T-helper 17 cell (primary cell): ENCODE measurements around the gene FBP1. TPM values are rescaled to one million over a fixed set of nuclear protein-coding genes. Genes with fewer than 3 reads are reported as not detected.
A peak's percentile ranks its signal among the peaks of the same experiment; 100 is the strongest.

Experiments
- ATAC-seq: fragments of 150-1000 bp; cut with Tn5 transposase; 2 replicates; pipeline ENCODE4 v1.10.0; 2021; ENCODE audit warnings: mild to moderate bottlenecking, moderate library complexity
- DNase-seq, 3 donors: peaks; one replicate each; pipeline versions ENCODE4 v3.0.0 to v3.0.0-alpha.2; 2020 to 2021
- H3K9me3 ChIP-seq: one replicate; pipeline ENCODE4 v1.7.0; 2013; ENCODE audit warnings: low read length, mild to moderate bottlenecking; ENCODE audit not compliant: control insufficient read depth, poor library complexity, severe bottlenecking
- H3K27ac Mint-ChIP-seq: one replicate; pipeline ENCODE4 v1.8.0; 2022; ENCODE audit warnings: mild to moderate bottlenecking, moderate library complexity, mixed read lengths
- H3K27me3 Mint-ChIP-seq: one replicate; pipeline ENCODE4 v1.8.0; 2022; ENCODE audit warnings: mixed read lengths
- H3K36me3 Mint-ChIP-seq: one replicate; pipeline ENCODE4 v1.8.0; 2022; ENCODE audit warnings: low read depth, mixed read lengths
- H3K4me1 Mint-ChIP-seq: one replicate; pipeline ENCODE4 v1.8.0; 2022; ENCODE audit warnings: mild to moderate bottlenecking, mixed read lengths
- H3K4me3 Mint-ChIP-seq: one replicate; pipeline ENCODE4 v1.8.0; 2022; ENCODE audit warnings: mild to moderate bottlenecking, moderate library complexity, mixed read lengths
- total RNA-seq, 4 donors: library from RNA in 2 of 4; stranded (reverse) in 2 of 4; gene quantifications; one replicate each; pipeline ENCODE4 v1.2.3 and lab custom pipeline; 2022 to 2026

FBP1 gene
- total RNA-seq, 2 donors from 2014 or later, result 3.7 to 5.1 TPM

GRCh38 chr9:94668418-94668927 is 29.2 kb upstream of the FBP1 start:
- Mint-ChIP-seq H3K36me3 (peaks cover 2% of the 10 kb centered on the region), H3K4me1 (peaks cover 8% of the 10 kb centered on the region), H3K27me3 (peaks cover 25% of the 10 kb centered on the region), H3K27ac (peak overlapping the region; percentile 89), H3K4me3 (peak overlapping the region; percentile 96)
- DNase-seq (no peak), ATAC-seq (peak; percentile 3)
- no peaks in the 10 kb centered on the region for H3K9me3 ChIP-seq

- DNase-seq (no peak), ATAC-seq (no peak)
- H3K36me3 Mint-ChIP-seq, result peaks cover 3% of the 10 kb centered on the region
- no peaks in the 10 kb centered on the region for H3K9me3 ChIP-seq
- no peak overlapping the region for H3K4me3 Mint-ChIP-seq
- no peak overlapping the region for H3K27ac Mint-ChIP-seq
- H3K4me1 Mint-ChIP-seq, result peaks cover 8% of the 10 kb centered on the region
- H3K27me3 Mint-ChIP-seq, result peaks cover 29% of the 10 kb centered on the region
These were observed 27.2 kb upstream of the FBP1 start for GRCh38 chr9:94666364-94667099.

GRCh38 chr9:94665613-94666012 is 26.3 kb upstream of the FBP1 start:
- H3K27me3 Mint-ChIP-seq, result peaks cover 33% of the 10 kb centered on the region

GRCh38 chr9:94664801-94665200 is 25.5 kb upstream of the FBP1 start:
- H3K27ac Mint-ChIP-seq, result no peak overlapping the region
- H3K27me3 Mint-ChIP-seq, result peaks cover 37% of the 10 kb centered on the region
- DNase-seq (no peak), ATAC-seq (no peak)
- no peak overlapping the region for H3K4me3 Mint-ChIP-seq
- no peaks in the 10 kb centered on the region for H3K9me3 ChIP-seq
- peaks cover 8% of the 10 kb centered on the region for H3K4me1 Mint-ChIP-seq
- H3K36me3 Mint-ChIP-seq, result peaks cover 3% of the 10 kb centered on the region

More at GRCh38 chr9:94665613-94666012, 26.3 kb upstream of the FBP1 start:
- no peak for ATAC-seq
- Mint-ChIP-seq H3K4me3 (no peak overlapping the region), H3K36me3 (peaks cover 3% of the 10 kb centered on the region), H3K4me1 (peaks cover 8% of the 10 kb centered on the region), H3K27ac (no peak overlapping the region)
- DNase-seq, result no peak
- no peaks in the 10 kb centered on the region for H3K9me3 ChIP-seq

DNA sequence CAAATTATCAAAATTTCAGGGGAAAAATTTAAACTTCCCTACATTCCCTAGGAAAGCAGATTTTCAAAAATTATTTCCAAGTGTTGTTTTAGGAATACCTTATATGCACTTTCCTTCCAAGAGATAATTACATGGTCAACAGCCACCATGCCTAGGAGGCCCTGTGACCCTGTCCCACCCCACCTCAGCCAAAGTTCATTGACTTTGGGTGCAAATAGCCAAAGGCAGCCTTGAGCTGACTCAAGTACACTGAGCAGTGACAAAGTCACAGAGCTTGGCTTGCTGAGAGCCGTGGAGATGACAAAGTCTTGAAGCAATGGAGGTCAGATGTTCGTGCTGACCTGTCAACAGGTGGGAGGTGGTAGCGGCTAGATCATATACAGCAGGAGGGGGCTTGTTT is 24.3 kb upstream of the FBP1 start:
- no peak for DNase-seq
- H3K9me3 ChIP-seq, result no peaks in the 10 kb centered on the region
- H3K4me3 Mint-ChIP-seq, result no peak overlapping the region
- peak overlapping the region; percentile 53 for H3K27ac Mint-ChIP-seq
- H3K4me1 Mint-ChIP-seq, result peaks cover 2% of the 10 kb centered on the region
- peaks cover 3% of the 10 kb centered on the region for H3K36me3 Mint-ChIP-seq
- no peak for ATAC-seq
- H3K27me3 Mint-ChIP-seq, result peaks cover 37% of the 10 kb centered on the region

DNA sequence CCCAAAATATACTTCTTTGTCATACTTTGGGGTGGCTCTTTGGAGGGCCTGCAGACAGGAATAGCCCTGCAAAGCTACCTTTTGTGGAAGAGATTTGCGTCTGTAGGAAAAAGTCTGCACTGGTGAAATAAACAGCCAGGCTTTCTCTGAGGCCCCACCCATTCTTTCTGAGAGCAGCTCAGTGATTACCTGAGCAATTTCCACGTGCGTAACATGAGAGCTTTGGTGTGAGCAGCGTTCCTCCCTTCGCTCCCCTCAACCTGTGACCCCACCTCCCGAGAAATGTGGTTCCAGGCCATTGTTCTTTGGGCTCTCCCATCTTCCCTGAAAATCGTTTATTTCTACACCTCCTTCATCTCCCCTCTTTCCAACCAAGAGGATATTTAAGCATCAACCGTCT is 23.8 kb upstream of the FBP1 start:
- ATAC-seq, result no peak

GRCh38 chr9:94657021-94657725 is 17.9 kb upstream of the FBP1 start:
- no peaks in the 10 kb centered on the region for H3K9me3 ChIP-seq
- peaks cover 25% of the 10 kb centered on the region for H3K27me3 Mint-ChIP-seq

More for the DNA sequence above, 23.8 kb upstream of the FBP1 start:
- DNase-seq, result no peak
- H3K4me3 Mint-ChIP-seq, result no peak overlapping the region
- peaks cover 37% of the 10 kb centered on the region for H3K27me3 Mint-ChIP-seq
- H3K9me3 ChIP-seq, result no peaks in the 10 kb centered on the region
- no peaks in the 10 kb centered on the region for H3K4me1 Mint-ChIP-seq
- peaks cover 3% of the 10 kb centered on the region for H3K36me3 Mint-ChIP-seq
- H3K27ac Mint-ChIP-seq, result peak overlapping the region; percentile 53

GRCh38 chr9:94656200-94656599 is 16.9 kb upstream of the FBP1 start:
- Mint-ChIP-seq H3K4me3 (peak overlapping the region; percentile 88), H3K4me1 (peaks cover 13% of the 10 kb centered on the region), H3K27ac (peak overlapping the region; percentile 95), H3K27me3 (peaks cover 28% of the 10 kb centered on the region), H3K36me3 (peaks cover 3% of the 10 kb centered on the region)
- H3K9me3 ChIP-seq, result no peaks in the 10 kb centered on the region
- ATAC-seq (peak; percentile 96), DNase-seq (peak in 1 of 3 donors; percentile 13)

More at GRCh38 chr9:94657021-94657725, 17.9 kb upstream of the FBP1 start:
- peak overlapping the region; percentile 3 for H3K4me3 Mint-ChIP-seq
- peaks cover 11% of the 10 kb centered on the region for H3K4me1 Mint-ChIP-seq
- DNase-seq (no peak), ATAC-seq (no peak)
- peak overlapping the region; percentile 95 for H3K27ac Mint-ChIP-seq
- H3K36me3 Mint-ChIP-seq, result peaks cover 1% of the 10 kb centered on the region

- Mint-ChIP-seq H3K36me3 (peaks cover 3% of the 10 kb centered on the region), H3K27ac (peak overlapping the region; percentile 95), H3K27me3 (peaks cover 26% of the 10 kb centered on the region), H3K4me1 (peaks cover 13% of the 10 kb centered on the region), H3K4me3 (peak overlapping the region; percentile 88)
- H3K9me3 ChIP-seq, result no peaks in the 10 kb centered on the region
- DNase-seq (no peak), ATAC-seq (peak; percentile 49)
These were observed 16.4 kb upstream of the FBP1 start for GRCh38 chr9:94655739-94656138.

DNA sequence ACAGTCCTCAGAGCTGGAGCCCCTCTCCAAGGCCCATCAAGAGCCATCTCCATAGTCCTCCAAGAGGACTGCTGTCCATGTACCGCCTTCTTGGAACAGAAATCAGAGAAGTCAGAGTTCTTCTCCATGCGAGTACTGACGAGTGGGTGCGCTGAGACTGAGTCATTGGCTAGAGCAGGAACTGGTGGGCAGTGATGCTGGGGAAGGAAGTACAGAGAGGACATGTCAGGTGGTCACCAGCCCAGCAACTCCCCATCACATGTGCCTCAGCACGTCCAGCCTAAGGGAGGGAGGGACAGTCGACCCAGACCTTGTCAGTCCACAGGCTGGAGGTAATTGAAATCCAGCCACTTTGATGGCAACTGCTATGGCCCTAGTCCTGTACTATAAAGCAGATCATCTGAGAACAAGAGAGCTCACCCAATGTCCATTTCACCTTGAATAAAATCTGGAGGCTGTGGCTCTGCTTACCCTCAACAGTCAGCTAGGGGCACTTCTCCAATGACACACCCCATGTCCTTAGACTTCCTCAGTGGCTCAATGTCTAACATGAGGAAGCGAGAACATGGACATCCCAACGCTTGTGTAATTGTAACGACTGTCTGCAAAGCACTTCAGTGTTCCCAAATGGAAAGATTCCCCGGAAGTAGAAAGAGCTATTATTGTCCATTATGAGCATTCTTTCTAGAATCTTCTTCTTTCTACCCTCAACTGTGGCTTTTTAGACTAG is 15.0 kb upstream of the FBP1 start:
- H3K4me1 Mint-ChIP-seq, result peaks cover 13% of the 10 kb centered on the region
- H3K27ac Mint-ChIP-seq, result no peak overlapping the region
- H3K27me3 Mint-ChIP-seq, result peaks cover 20% of the 10 kb centered on the region
- H3K4me3 Mint-ChIP-seq, result no peak overlapping the region
- no peak for DNase-seq
- H3K36me3 Mint-ChIP-seq, result peaks cover 3% of the 10 kb centered on the region
- no peak for ATAC-seq
- no peaks in the 10 kb centered on the region for H3K9me3 ChIP-seq

DNA sequence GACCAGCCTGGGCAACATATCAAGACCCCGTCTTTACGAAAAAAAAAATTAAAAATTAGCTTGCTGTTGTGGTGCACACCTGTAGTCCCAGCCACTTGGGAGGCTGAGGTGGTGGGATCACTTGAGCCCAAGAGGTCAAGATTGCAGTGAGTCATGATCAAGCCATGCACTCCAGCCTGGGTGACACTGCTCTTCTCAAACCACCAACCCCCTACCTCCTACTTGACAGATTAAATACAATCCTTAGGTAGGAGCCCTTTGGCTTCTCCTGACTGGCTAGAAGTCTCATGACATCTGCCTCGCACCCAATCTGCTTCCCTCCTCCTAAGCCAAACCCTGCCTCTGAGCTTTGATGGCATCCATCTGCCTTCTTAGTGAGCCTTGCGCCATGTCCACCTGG is 11.6 kb upstream of the FBP1 start:
- DNase-seq (no peak), ATAC-seq (no peak)
- Mint-ChIP-seq H3K27ac (no peak overlapping the region), H3K4me1 (peaks cover 7% of the 10 kb centered on the region), H3K4me3 (no peak overlapping the region), H3K27me3 (peaks cover 32% of the 10 kb centered on the region), H3K36me3 (peaks cover 3% of the 10 kb centered on the region)
- H3K9me3 ChIP-seq, result no peaks in the 10 kb centered on the region

DNA sequence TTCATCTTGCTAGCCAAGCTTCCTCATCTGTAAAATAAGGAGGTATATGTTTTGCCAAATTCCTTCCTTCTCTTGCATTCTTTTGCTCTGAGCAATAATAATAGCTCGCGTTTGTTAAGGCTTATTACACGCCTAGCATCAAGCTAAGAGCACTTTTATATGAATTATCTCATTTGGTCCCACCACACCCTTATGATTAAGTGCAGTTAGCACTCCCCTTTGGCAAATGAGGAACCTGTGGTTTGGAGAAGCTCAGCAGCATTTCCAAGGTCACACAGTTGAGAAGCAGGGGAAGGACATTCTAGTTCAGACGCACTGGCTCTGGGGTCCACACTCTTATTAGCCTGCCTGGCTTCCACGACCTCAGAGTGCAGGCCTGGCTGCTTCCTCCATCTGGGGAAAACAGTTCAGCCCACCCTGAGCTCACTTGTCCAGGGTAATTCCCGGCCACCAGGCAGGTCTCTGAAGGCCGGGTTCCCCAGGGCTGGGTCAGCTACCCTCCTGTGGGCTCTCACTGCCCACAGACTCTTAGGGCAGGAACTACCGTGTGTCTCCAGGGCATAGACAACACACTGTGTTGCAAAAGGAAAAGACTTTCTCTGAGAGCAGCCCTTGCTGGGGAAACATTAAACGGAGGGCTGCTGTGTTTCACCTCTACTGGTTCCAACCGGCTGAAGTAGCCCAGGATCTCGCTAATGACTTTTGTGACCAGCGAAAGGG is 9.9 kb upstream of the FBP1 start:
- no peak overlapping the region for H3K4me3 Mint-ChIP-seq
- H3K9me3 ChIP-seq, result no peaks in the 10 kb centered on the region
- peaks cover 32% of the 10 kb centered on the region for H3K27me3 Mint-ChIP-seq
- H3K4me1 Mint-ChIP-seq, result peaks cover 5% of the 10 kb centered on the region
- DNase-seq (no peak), ATAC-seq (peak; percentile 32)
- H3K36me3 Mint-ChIP-seq, result peaks cover 3% of the 10 kb centered on the region
- H3K27ac Mint-ChIP-seq, result no peak overlapping the region
